ENCODE data around the gene MAP3K8. TPM values are rescaled to one million over a fixed set of nuclear protein-coding genes. Genes with fewer than 3 reads are reported as not detected.

The MAP3K8 gene
- total RNA-seq, 1 experiment from 2014 or later = 3.3 TPM

DNA sequence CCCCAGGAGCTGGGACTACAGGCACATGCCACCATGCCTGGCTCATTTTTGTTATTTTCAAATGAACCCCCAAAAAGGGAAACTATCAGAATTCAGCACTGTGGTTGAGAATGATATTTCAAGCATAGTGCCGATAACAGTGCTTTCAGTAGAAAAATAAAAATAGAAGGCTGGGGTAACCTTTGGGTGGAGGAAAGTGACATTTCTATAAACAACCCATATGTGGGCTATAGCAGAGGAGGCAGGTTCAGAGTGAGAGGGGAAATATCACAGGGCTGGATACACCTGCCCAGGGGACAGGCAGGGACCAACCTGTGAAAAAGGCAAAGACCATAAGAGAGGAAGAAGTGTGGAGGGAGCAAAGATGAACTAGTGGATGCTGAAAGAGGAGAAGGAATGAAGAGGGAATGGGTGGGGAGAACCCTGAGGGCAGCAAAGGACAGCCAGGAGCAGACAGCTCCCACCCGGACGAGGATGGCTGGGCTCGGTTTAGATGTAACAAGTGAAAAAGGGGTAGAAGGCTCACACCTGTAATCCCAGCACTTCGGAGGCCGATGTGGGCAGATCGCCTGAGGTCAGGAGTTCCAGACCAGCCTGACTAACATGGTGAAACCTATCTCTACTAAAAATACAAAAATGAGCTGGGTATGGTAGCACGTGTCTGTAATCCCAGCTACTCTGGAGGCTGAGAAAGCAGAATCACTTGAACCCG, 56.5 kb downstream of the MAP3K8 start:
- no peak for DNase-seq (ENCODE audit: low read depth)

GRCh38 chr10:30491204-30491915, 57.4 kb downstream of the MAP3K8 start:
- DNase-seq (ENCODE audit: low read depth) = peak; percentile 3

DNA sequence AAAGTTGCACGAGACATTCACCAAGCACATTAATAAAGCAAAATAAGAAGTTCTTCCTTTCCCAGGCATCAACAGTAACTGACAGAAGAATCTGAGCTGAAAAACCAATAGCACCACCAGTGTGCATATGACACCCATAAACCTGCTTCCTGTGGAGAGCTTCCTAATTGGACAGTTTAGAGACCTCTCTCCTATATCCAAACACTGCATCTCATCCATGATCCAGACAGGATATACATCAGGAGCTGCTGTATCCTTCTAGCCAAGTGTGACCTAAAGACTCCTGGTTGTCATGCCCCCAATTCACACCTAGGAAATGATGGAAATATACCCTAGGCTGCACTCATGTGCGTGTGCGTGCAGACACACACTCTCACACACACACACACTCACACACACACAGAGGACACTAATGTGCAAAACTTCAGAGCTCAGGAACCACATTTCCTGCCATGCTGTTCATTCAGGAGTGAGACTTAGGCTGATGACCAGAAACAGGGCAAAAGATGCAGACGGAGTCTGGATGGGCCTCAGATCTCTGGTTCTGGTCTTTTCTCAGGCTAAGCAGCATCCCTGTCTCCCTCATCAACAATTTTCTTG, 58.0 kb downstream of the MAP3K8 start:
- no peak for DNase-seq (ENCODE audit: low read depth)

DNA sequence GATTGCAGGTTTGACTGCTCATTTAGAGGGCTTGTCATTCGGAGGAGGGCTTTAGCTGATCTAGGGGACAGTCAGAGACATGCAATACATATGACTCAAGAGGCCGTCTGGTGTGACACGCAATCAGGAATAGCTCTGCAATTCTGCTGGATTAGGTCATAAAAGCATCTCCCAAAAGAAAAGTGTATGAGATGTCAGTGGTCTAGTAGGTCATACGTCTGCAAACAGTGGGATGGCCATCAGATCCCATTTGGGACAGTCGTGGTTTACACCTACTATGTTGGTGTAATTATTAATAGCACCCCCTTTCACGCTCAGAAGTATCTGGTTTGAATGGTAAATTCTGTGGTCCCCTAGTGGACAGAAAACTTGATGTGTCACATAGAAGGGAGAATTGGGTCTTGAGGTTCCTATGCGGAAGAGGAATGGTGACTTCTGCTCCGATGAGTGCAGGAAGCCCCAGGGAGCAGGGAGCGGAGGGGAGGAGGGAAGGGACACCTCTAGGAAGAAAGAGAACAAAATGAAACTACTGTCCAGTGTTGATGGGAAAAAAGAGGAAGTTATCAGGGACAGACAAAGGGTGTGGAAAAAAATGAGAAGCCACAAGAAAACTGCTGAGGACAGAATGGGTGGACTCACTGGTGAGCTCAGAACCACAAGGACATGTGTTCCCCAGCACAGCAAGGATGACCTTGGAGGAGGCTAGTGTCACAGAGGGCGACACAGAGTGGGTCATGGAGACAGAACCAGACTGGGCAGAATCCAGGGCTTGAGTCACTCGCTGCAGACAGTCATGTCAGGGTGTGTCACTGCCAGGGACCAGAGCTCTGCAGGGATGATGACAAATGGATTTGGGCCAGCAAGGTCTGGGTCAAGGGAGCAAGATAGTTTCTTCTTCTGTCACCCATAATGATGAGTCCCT, 59.9 kb downstream of the MAP3K8 start:
- peak; percentile 48 for DNase-seq (ENCODE audit: low read depth)

GRCh38 chr10:30494558-30494957, 60.6 kb downstream of the MAP3K8 start:
- DNase-seq (ENCODE audit: low read depth) = no peak

DNA sequence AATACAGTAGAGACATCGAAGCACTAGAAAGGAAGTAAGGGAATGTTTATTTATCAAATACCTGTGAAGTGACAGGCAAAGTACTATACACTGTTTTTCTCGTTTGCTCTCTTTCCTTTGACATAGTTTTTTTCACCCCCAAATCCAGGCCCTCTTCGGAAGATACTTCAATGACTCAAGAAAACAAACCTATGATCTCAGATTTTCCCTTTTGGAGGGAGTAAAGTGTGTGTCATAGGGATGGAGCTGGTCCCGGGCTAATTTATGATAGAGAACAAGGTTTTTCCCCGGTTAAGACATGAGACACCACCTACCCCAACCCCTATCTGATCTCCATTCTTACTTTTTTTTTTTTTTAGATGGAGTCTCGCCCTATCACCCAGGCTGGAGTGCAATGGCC, 61.7 kb downstream of the MAP3K8 start:
- DNase-seq (ENCODE audit: low read depth) = peak; percentile 46

DNA sequence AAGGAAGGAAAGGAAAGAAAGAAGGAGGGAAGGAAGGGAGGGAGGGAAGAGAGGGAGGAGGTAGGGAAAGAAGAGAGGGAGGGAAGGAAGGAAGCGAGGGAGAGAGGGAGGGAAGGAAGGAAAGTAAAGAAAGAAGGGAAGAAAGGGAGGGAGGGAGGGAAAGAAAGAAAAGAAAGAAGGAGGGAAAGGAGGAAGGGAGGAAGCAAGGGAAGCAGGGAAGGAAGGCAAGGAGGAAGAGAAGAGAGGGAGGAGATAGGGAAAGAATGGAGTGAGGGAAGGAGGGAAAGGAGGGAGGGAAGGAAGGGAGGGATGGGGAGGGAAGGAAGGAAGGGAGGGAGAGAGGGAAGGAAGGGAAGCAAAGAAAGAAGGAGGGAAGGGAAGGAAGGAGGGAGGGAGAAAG, 65.8 kb downstream of the MAP3K8 start:
- DNase-seq (ENCODE audit: low read depth) = no peak

GRCh38 chr10:30500534-30500933, 66.5 kb downstream of the MAP3K8 start:
- no peak for DNase-seq (ENCODE audit: low read depth)

GRCh38 chr10:30500963-30501504, 67.0 kb downstream of the MAP3K8 start:
- DNase-seq (ENCODE audit: low read depth) = no peak

DNA sequence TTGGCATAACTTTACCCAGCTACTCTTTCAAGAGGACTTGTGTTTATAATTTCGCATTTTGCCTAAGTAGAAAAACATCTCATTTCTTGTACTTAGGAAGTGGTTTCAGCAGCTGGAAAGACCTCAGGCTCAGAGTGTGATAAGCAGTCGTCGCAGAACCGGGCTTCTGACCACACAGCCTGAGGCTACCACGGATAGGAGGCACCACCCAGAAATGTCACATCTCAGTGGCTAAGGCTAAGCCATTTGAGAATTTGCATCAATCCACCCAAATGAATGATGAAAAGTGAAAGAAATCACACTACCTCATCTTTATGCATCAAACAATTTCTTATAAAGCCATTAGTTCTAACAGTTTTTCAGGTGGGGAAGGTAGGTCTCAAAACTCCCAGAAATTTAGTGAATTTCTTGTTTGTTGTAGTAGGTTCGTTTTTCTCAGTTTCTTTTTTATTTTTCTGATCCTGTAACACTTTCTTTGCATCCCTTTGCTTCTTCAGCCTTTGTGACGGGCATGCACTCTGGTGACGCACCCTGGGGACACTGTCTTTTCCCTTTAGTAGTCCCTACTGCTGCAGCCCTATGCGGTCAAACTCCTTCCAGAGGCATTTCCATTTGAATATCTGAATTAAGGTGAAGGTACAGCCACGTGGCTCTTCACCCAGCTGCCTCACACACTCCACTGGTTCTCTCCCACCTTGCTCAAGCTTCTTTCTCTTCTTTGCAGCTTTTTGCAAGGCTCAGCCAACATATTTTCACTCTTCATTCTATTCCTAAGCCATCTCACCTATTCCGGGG, 68.5 kb downstream of the MAP3K8 start:
- peak; percentile 68 for DNase-seq (ENCODE audit: low read depth)

GRCh38 chr10:30503700-30504266, 69.8 kb downstream of the MAP3K8 start:
- no peak for DNase-seq (ENCODE audit: low read depth)

GRCh38 chr10:30505543-30506298, 71.7 kb downstream of the MAP3K8 start:
- no peak for DNase-seq (ENCODE audit: low read depth)

DNA sequence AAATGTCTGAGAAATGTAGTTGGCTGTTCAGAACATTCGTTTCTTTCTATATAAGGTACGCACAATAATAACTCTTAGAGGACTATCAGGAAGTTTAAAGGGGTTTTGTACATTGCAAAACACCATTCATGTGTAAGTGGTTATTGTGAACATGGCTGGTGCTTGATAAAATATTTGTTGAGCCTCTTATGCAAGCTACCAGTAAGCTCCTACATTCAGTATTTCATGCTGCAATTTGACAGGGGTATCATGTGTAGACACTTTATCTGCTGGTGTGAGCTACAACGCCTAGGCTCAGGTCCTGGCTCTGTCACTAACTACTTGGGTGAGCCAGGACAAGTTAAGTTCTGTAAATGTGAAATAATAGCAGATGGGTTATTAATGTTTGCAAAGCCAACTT, 75.5 kb downstream of the MAP3K8 start:
- DNase-seq (ENCODE audit: low read depth) = no peak

DNA sequence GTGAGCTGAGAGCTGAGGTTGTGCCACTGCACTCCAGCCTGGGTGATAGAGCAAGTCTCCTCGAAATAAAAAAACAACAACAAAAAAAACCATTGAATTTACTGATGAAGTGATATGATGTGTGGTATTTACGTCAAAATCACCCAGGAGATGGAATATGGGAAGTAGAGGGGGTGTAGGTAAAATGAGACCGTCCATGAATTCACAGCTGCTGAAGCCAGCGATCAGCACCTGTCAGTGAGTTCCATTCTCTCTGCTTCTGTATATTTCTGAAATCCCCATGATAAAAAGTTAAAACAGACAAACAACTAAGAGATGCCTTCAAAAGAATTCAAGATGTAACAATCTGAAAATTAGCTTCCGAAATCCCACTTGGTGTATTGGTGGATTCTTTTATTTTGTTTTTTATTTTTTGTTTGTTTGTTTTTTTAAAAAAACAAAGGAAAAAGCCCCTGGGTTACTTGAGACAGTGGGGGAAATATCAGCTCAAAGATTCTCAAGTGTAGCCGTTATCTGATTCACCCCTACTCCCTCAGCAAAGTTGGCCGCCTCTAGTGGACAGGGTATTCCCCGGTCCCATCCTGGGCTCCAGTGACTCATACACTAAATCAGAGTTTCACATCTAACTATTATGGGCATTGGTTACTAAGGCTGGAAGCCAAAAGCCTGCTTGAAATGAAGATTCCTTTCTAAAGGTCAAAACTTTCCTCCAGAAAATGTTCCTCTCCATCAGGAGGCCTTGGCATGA, 76.4 kb downstream of the MAP3K8 start:
- DNase-seq (ENCODE audit: low read depth) = peak; percentile 73

DNA sequence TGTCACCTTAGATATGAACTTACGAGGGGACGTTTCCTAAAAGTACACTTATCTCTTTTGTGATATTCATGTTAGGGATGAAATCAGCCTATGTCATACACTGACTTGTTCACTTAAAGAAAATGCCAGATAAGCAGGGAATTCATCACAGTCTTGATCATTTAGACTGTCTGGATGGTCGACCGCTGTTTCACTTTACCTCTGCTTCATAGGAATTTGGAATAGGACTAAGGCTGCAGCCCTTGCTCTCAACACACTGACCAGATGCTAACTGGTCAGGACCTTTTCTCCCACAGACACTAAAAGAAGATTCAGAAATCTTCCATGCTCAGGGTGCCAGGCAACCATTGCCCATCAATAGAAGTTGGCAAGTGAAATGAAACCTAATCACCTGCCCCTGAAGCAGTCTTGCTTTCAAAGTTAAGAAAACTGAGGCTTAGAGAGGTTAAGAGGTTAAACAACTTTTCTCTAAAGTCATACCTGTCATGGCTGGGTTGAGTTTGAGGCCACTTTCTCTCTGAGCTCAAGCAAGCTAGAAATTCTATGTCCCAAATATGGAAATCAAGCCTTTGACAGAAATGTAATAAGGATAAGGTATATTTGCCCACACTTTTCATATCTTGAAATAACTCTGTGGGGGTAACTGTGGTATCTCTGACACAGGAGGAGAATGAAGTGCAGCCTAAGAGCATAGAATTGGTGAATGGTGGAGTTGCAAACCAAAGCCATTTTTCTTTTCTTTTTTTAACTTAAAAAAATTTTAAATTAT, 77.1 kb downstream of the MAP3K8 start:
- no peak for DNase-seq (ENCODE audit: low read depth)

Data from M059J (cell line).